Esophagus squamous epithelium (tissue), 5 donors: Measurements from ENCODE around the gene DIDO1. TPM values are rescaled to one million over a fixed set of nuclear protein-coding genes. Genes with fewer than 3 reads are reported as not detected.

ENCODE experiments used
- DNase-seq: peaks from one replicate; lab custom pipeline; 2025; lab: John Stamatoyannopoulos, UW
- H3K27ac ChIP-seq, 4 donors: fragments of 200-600 bp; sonication (generic); one replicate each; pipeline ENCODE4 v1.5.1; 2016 to 2019; ENCODE audit warnings: mild to moderate bottlenecking in 1 of 4
- H3K27me3 ChIP-seq, 4 donors: fragments of 200-600 bp; sonication (generic); 1 replicate in 3 of 4; 2 replicates in 1 of 4; pipeline versions ENCODE4 v1.5.1 to v1.6.0; 2017 to 2021; ENCODE audit warnings: antibody characterized with exemption in 1 of 4
- H3K36me3 ChIP-seq, 3 donors: fragments of 200-600 bp; sonication (generic); one replicate each; pipeline ENCODE4 v1.5.1; 2016 to 2019
- H3K4me1 ChIP-seq, 3 donors: fragments of 200-600 bp; sonication (generic); one replicate each; pipeline ENCODE4 v1.5.1; 2017 to 2019
- H3K4me3 ChIP-seq, 4 donors: fragments of 200-600 bp; sonication (generic); 1 replicate in 3 of 4; 2 replicates in 1 of 4; pipeline ENCODE4 v1.5.1; 2016 to 2019; ENCODE audit warnings: mild to moderate bottlenecking in 2 of 4, moderate library complexity in 1 of 4
- H3K9me3 ChIP-seq, 3 donors: fragments of 200-600 bp; sonication (generic); one replicate each; pipeline ENCODE4 v1.5.1; 2016 to 2019
- POLR2A ChIP-seq, 4 donors: fragments of 450-650 bp; IDR thresholded peaks; one replicate each; pipeline ENCODE4 v1.6.1; 2017; ENCODE audit warnings: antibody characterized with exemption in 4 of 4, mild to moderate bottlenecking in 4 of 4, moderate library complexity in 3 of 4
- WGBS, 2 donors: methylation state at CpG; one replicate each; pipeline ENCODE4 v1.1.5; 2018; 5-methylcytosine and 5-hydroxymethylcytosine counted together
- intact Hi-C: fragments of 100-400 bp; cut with DNase I; formaldehyde crosslinking; loops from one replicate; pipeline ENCODE4 v1.15.0; 2022
- total RNA-seq, 4 donors: library from RNA; depleted of rRNA; stranded (reverse); fragments of >200 nt; gene quantifications; one replicate each; pipeline ENCODE4 v1.1.0, GENCODE V29; 2016
- TF ChIP-seq, protein P1 (sequence below), 6 experiments: fragments of 450-650 bp in 4 of 6; fragments of 200-600 bp in 2 of 6; sonication (generic) in 2 of 6; IDR thresholded peaks; one replicate each; pipeline ENCODE4 v1.5.1; 2016 to 2019; ENCODE audit warnings: antibody characterized with exemption in 6 of 6, mild to moderate bottlenecking in 4 of 6, moderate library complexity in 4 of 6
- donor health status: DM: yes; HTN: yes; CAD: no.

The DIDO1 gene
- total RNA-seq, 4 donors from 2014 or later = 27.6 to 57.8 (median 36.7) TPM

DNA sequence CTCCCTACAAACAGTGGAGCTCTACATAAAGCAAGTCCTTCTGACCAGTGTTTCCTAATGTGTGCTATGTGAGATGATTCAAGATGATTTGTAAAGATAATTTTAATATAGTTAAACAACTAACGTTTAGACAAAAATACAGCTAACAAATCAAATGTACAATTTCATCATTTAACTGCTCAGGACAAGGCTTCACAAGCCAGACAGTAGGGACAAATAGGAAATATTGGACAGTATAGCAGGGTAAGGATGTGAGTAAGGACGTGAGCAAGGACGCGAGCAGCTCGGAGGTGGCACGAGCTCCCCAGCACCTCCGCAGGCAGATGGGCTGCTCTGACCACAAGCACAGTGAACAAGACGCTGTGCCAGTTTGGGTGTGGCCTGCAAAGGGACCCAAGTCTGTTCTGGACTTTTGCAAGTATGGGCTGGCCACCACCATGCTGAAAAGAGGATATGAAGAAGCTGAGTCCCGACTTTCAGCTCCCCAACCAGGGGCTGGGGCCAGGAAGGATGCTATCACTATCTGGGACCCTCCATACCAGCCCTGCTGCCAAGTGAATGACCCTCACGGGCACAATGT, 14.5 kb downstream of the DIDO1 start:
- Histone ChIP-seq H3K36me3 (peaks cover 38 to 73% (median 50%) of the 10 kb centered on the region in 3 donors), H3K4me3 (no peak overlapping the region)
- no peak for DNase-seq

DNA sequence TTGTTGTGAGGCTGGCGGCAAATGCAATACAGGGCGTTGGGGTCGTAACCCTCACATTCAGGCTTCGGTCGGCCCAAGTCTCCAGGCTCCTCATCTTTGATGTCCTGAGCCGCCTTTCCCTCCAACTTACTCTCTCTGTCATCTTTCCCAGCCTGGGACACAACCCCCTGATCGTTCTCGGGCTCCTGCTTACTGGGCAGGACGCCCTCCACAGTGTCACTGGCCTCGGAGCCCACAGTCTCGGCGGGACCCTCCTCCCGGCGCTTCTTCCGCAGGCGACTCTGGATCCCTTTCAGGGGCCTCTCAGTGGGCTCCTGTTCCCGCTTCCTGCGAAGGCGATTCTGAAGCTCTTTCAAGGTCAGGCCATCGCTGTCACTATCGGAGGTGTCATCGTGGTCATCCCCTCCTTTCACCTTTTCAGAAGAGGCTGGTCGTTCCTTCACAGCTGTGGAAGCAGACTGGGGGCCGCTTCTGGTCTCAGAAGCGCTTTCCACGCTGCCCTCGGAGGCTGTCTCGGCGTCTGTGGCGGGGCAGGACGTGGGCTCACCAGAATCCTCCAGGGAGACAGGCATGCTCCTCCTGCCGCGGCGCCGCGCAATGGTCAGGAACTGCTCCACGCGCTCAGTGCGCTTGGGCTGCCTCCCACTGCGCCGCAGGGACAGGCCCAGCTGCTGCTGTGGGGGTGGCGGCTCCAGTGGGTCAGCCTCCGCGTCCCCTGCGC, 15.4 kb downstream of the DIDO1 start:
- Histone ChIP-seq H3K4me3 (no peak overlapping the region), H3K27ac (no peak overlapping the region), H3K4me1 (peaks cover 0 to 48% (median 10%) of the 10 kb centered on the region in 3 donors), H3K36me3 (peaks cover 46 to 82% (median 59%) of the 10 kb centered on the region in 3 donors), H3K9me3 (no peaks in the 10 kb centered on the region), H3K27me3 (no peaks in the 10 kb centered on the region)
- DNase-seq = no peak
- TF ChIP-seq POLR2A (IDR thresholded peaks at IDR 0.05) = no peak
- TF ChIP-seq, protein P1, sequence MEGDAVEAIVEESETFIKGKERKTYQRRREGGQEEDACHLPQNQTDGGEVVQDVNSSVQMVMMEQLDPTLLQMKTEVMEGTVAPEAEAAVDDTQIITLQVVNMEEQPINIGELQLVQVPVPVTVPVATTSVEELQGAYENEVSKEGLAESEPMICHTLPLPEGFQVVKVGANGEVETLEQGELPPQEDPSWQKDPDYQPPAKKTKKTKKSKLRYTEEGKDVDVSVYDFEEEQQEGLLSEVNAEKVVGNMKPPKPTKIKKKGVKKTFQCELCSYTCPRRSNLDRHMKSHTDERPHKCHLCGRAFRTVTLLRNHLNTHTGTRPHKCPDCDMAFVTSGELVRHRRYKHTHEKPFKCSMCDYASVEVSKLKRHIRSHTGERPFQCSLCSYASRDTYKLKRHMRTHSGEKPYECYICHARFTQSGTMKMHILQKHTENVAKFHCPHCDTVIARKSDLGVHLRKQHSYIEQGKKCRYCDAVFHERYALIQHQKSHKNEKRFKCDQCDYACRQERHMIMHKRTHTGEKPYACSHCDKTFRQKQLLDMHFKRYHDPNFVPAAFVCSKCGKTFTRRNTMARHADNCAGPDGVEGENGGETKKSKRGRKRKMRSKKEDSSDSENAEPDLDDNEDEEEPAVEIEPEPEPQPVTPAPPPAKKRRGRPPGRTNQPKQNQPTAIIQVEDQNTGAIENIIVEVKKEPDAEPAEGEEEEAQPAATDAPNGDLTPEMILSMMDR (IDR thresholded peaks at IDR 0.05) = no peak
- 87 to 93% methylated on average over 10 to 35 of the region's 45 CpGs for WGBS, 2 donors
- intact Hi-C loops = no loop called here

More for the DNA sequence above, 14.5 kb downstream of the DIDO1 start:
- TF ChIP-seq, protein P1 (IDR thresholded peaks at IDR 0.05) = no peak
- TF ChIP-seq POLR2A (IDR thresholded peaks at IDR 0.05) = no peak
- WGBS, 2 donors = 66 to 73% methylated on average over 9 to 10 of the region's 10 CpGs
- peaks cover 3 to 56% (median 18%) of the 10 kb centered on the region in 3 donors for H3K4me1 ChIP-seq
- intact Hi-C loops = no loop called here
- H3K27me3 ChIP-seq = no peaks in the 10 kb centered on the region
- no peak overlapping the region for H3K27ac ChIP-seq
- H3K9me3 ChIP-seq = no peaks in the 10 kb centered on the region

DNA sequence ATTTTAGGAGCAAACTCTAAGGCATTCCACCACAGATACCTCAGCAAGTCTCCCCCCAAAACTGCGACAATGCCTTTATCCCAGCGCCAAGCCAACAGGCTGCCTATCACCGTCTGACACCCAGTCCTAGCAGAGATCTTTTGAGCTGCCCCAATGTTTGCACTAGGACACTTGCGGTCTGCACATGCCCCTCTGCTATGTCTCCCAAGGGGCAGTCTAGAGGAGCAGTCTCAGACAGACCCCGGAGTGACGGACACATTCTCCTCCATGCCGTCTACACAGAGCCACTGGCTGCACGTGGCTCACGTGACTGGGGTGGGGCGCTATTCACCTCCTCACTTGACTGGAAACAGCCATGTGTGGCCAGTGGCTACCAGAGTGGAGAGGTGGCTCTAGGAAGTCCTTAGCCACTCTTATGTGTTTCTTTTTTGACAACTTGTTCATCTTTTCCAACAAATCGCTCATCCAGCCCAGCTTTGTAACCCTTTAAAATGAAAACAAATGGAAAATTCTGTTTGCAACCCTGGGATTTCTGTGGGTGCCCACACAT, 16.0 kb downstream of the DIDO1 start:
- no peak for DNase-seq
- peaks cover 0 to 41% (median 5%) of the 10 kb centered on the region in 3 donors for H3K4me1 ChIP-seq
- H3K27me3 ChIP-seq = no peaks in the 10 kb centered on the region
- H3K9me3 ChIP-seq = no peaks in the 10 kb centered on the region
- no peak overlapping the region for H3K4me3 ChIP-seq
- TF ChIP-seq, protein P1 (IDR thresholded peaks at IDR 0.05) = no peak
- no peak for TF ChIP-seq POLR2A (IDR thresholded peaks at IDR 0.05)
- WGBS, 2 donors = 89 to 93% methylated on average over 9 to 11 of the region's 11 CpGs
- H3K36me3 ChIP-seq = peaks cover 52 to 88% (median 65%) of the 10 kb centered on the region in 3 donors
- H3K27ac ChIP-seq = no peak overlapping the region
- intact Hi-C loops = no loop called here

GRCh38 chr20:62908971-62909791, 17.1 kb downstream of the DIDO1 start:
- H3K36me3 ChIP-seq = peaks cover 52 to 99% (median 73%) of the 10 kb centered on the region in 3 donors
- TF ChIP-seq, protein P1 (IDR thresholded peaks at IDR 0.05) = no peak
- no peak for TF ChIP-seq POLR2A (IDR thresholded peaks at IDR 0.05)
- H3K4me1 ChIP-seq = peaks cover 0 to 30% (median 0%) of the 10 kb centered on the region in 3 donors
- H3K4me3 ChIP-seq = no peak overlapping the region
- H3K9me3 ChIP-seq = no peaks in the 10 kb centered on the region
- no peak overlapping the region for H3K27ac ChIP-seq
- H3K27me3 ChIP-seq = no peaks in the 10 kb centered on the region
- DNase-seq = no peak
- intact Hi-C loops = no loop called here
- WGBS, 2 donors = 76 to 82% methylated on average over 12 to 17 of the region's 18 CpGs
